Measurements from ENCODE around the gene ZDHHC4.
A peak's percentile ranks its signal among the peaks of the same experiment; 100 is the strongest.

Gene ZDHHC4

GRCh38 chr7:6608081-6608480, 30.8 kb downstream of the ZDHHC4 start:
- no peak for DNase-seq (ENCODE audit: low read depth, low spot score)
- no peak overlapping the region for H3K4me3 ChIP-seq
- no peak overlapping the region for H3K9ac ChIP-seq (ENCODE audit: insufficient read length)
- no peaks in the 10 kb centered on the region for H3K36me3 ChIP-seq (ENCODE audit: insufficient read depth, low read length)
- TF ChIP-seq FOXP2 (optimal IDR thresholded peaks at IDR 0.05; ENCODE audit: control extremely low read depth, extremely low read length, insufficient read depth) (no peak), EZH2 (IDR thresholded peaks at IDR 0.05) (no peak), POLR2AphosphoS5 (IDR thresholded peaks at IDR 0.05; ENCODE audit: borderline replicate concordance, low read depth, low read length) (no peak)
- H3K9me3 ChIP-seq (ENCODE audit: low read depth, low read length): no peaks in the 10 kb centered on the region
- no peak overlapping the region for H3K27ac ChIP-seq

GRCh38 chr7:6608794-6609193, 31.5 kb downstream of the ZDHHC4 start:
- no peak for TF ChIP-seq EZH2 (IDR thresholded peaks at IDR 0.05)
- TF ChIP-seq POLR2AphosphoS5 (IDR thresholded peaks at IDR 0.05; ENCODE audit: borderline replicate concordance, low read depth, low read length): no peak
- no peak for TF ChIP-seq FOXP2 (optimal IDR thresholded peaks at IDR 0.05; ENCODE audit: control extremely low read depth, extremely low read length, insufficient read depth)
- DNase-seq (ENCODE audit: low read depth, low spot score): no peak
- no peak overlapping the region for H3K9ac ChIP-seq (ENCODE audit: insufficient read length)
- no peak overlapping the region for H3K4me3 ChIP-seq
- no peaks in the 10 kb centered on the region for H3K36me3 ChIP-seq (ENCODE audit: insufficient read depth, low read length)
- H3K27ac ChIP-seq: no peak overlapping the region
- H3K9me3 ChIP-seq (ENCODE audit: low read depth, low read length): no peaks in the 10 kb centered on the region

GRCh38 chr7:6612819-6613218, 35.6 kb downstream of the ZDHHC4 start:
- Histone ChIP-seq H3K9ac (ENCODE audit: insufficient read length) (no peak overlapping the region), H3K36me3 (ENCODE audit: insufficient read depth, low read length) (no peaks in the 10 kb centered on the region), H3K9me3 (ENCODE audit: low read depth, low read length) (no peaks in the 10 kb centered on the region), H3K27ac (no peak overlapping the region), H3K4me3 (no peak overlapping the region)
- no peak for DNase-seq (ENCODE audit: low read depth, low spot score)
- TF ChIP-seq POLR2AphosphoS5 (IDR thresholded peaks at IDR 0.05; ENCODE audit: borderline replicate concordance, low read depth, low read length) (no peak), FOXP2 (optimal IDR thresholded peaks at IDR 0.05; ENCODE audit: control extremely low read depth, extremely low read length, insufficient read depth) (no peak), EZH2 (IDR thresholded peaks at IDR 0.05) (no peak)

GRCh38 chr7:6613706-6614105, 36.5 kb downstream of the ZDHHC4 start:
- Histone ChIP-seq H3K27ac (no peak overlapping the region), H3K36me3 (ENCODE audit: insufficient read depth, low read length) (no peaks in the 10 kb centered on the region), H3K9me3 (ENCODE audit: low read depth, low read length) (no peaks in the 10 kb centered on the region), H3K4me3 (no peak overlapping the region), H3K9ac (ENCODE audit: insufficient read length) (no peak overlapping the region)
- TF ChIP-seq FOXP2 (optimal IDR thresholded peaks at IDR 0.05; ENCODE audit: control extremely low read depth, extremely low read length, insufficient read depth): no peak
- no peak for TF ChIP-seq POLR2AphosphoS5 (IDR thresholded peaks at IDR 0.05; ENCODE audit: borderline replicate concordance, low read depth, low read length)
- no peak for TF ChIP-seq EZH2 (IDR thresholded peaks at IDR 0.05)
- no peak for DNase-seq (ENCODE audit: low read depth, low spot score)

GRCh38 chr7:6614953-6615722, 37.9 kb downstream of the ZDHHC4 start, which contains the start of gene ZNF853:
TSS of gene ZNF853 (plus strand) at chr7:6615610. CDS start at chr7:6616175, 565 bp downstream.
- no peak within 1 kb of the TSS for H3K27ac ChIP-seq
- H3K9ac ChIP-seq (ENCODE audit: insufficient read length): peak within 1 kb of the TSS; percentile 45
- no peaks in the 10 kb centered on the region for H3K9me3 ChIP-seq (ENCODE audit: low read depth, low read length)
- DNase-seq (ENCODE audit: low read depth, low spot score): no peak
- H3K4me3 ChIP-seq: peak within 1 kb of the TSS; percentile 77
- H3K36me3 ChIP-seq (ENCODE audit: insufficient read depth, low read length): no peaks in the 10 kb centered on the region
- no peak for TF ChIP-seq EZH2 (IDR thresholded peaks at IDR 0.05)
- no peak for TF ChIP-seq FOXP2 (optimal IDR thresholded peaks at IDR 0.05; ENCODE audit: control extremely low read depth, extremely low read length, insufficient read depth)
- TF ChIP-seq POLR2AphosphoS5 (IDR thresholded peaks at IDR 0.05; ENCODE audit: borderline replicate concordance, low read depth, low read length): no peak

GRCh38 chr7:6615723-6616555, 38.7 kb downstream of the ZDHHC4 start:
- Histone ChIP-seq H3K36me3 (ENCODE audit: insufficient read depth, low read length) (no peaks in the 10 kb centered on the region), H3K27ac (no peak overlapping the region), H3K9ac (ENCODE audit: insufficient read length) (no peak overlapping the region), H3K4me3 (peak overlapping the region; percentile 67), H3K9me3 (ENCODE audit: low read depth, low read length) (no peaks in the 10 kb centered on the region)
- no peak for DNase-seq (ENCODE audit: low read depth, low spot score)
- TF ChIP-seq EZH2 (IDR thresholded peaks at IDR 0.05): no peak
- no peak for TF ChIP-seq FOXP2 (optimal IDR thresholded peaks at IDR 0.05; ENCODE audit: control extremely low read depth, extremely low read length, insufficient read depth)
- TF ChIP-seq POLR2AphosphoS5 (IDR thresholded peaks at IDR 0.05; ENCODE audit: borderline replicate concordance, low read depth, low read length): no peak

- TF ChIP-seq EZH2 (IDR thresholded peaks at IDR 0.05) (no peak), POLR2AphosphoS5 (IDR thresholded peaks at IDR 0.05; ENCODE audit: borderline replicate concordance, low read depth, low read length) (no peak), FOXP2 (optimal IDR thresholded peaks at IDR 0.05; ENCODE audit: control extremely low read depth, extremely low read length, insufficient read depth) (no peak)
- H3K36me3 ChIP-seq (ENCODE audit: insufficient read depth, low read length): no peaks in the 10 kb centered on the region
- no peak for DNase-seq (ENCODE audit: low read depth, low spot score)
- no peak overlapping the region for H3K27ac ChIP-seq
- no peak overlapping the region for H3K4me3 ChIP-seq
- no peak overlapping the region for H3K9ac ChIP-seq (ENCODE audit: insufficient read length)
- no peaks in the 10 kb centered on the region for H3K9me3 ChIP-seq (ENCODE audit: low read depth, low read length)
Observed at GRCh38 chr7:6616854-6617643, 39.8 kb downstream of the ZDHHC4 start.

- no peak for TF ChIP-seq EZH2 (IDR thresholded peaks at IDR 0.05)
- no peak for TF ChIP-seq POLR2AphosphoS5 (IDR thresholded peaks at IDR 0.05; ENCODE audit: borderline replicate concordance, low read depth, low read length)
- TF ChIP-seq FOXP2 (optimal IDR thresholded peaks at IDR 0.05; ENCODE audit: control extremely low read depth, extremely low read length, insufficient read depth): no peak
- Histone ChIP-seq H3K9ac (ENCODE audit: insufficient read length) (no peak overlapping the region), H3K27ac (no peak overlapping the region), H3K36me3 (ENCODE audit: insufficient read depth, low read length) (no peaks in the 10 kb centered on the region), H3K9me3 (ENCODE audit: low read depth, low read length) (no peaks in the 10 kb centered on the region), H3K4me3 (no peak overlapping the region)
- no peak for DNase-seq (ENCODE audit: low read depth, low spot score)
Observed at GRCh38 chr7:6618621-6619020, 41.4 kb downstream of the ZDHHC4 start.

Measured in SK-N-MC (cell line).